PC-9 (cell line): ENCODE results near the gene MAGI3. TPM values are rescaled to one million over a fixed set of nuclear protein-coding genes. Genes with fewer than 3 reads are reported as not detected.
"Not testable (repeated sequence)": the region's sequence is repeated elsewhere in the genome, so short reads cannot be mapped to it uniquely, and the experiment has no call there.

Source experiments
- BruUV-seq: library from RNA; stranded (reverse); fragments of 400-500 nt; replicated peaks from 2 replicates; lab custom pipeline; 2021; lab: Mats Ljungman, UMichigan
- CTCF ChIA-PET: fragments of 300-600 bp; sonication (Branson Sonifier 250); formaldehyde crosslinking; loops from one replicate; lab custom pipeline; 2022; ENCODE audit warnings: antibody characterized with exemption; lab: Charles Lee
- POLR2A ChIA-PET: fragments of 300-600 bp; sonication (Branson Sonifier 250); formaldehyde crosslinking; loops from one replicate; lab custom pipeline; 2022; ENCODE audit warnings: antibody characterized with exemption; ENCODE audit not compliant: unreplicated experiment; lab: Charles Lee
- DNase-seq, 2 experiments: peaks; one replicate each; pipeline versions ENCODE4 v3.0.0 to v3.0.0-alpha.2; 2015 to 2022; ENCODE audit warnings: mixed read lengths in 1 of 2
- H2AFZ ChIP-seq: fragments of 200-600 bp; sonication (generic); 2 replicates; pipeline ENCODE4 v1.8.1; 2017; ENCODE audit warnings: antibody characterized with exemption
- H3F3A ChIP-seq: fragments of 200-600 bp; sonication (generic); 2 replicates; pipeline ENCODE4 v1.8.1; 2017; ENCODE audit warnings: antibody characterized with exemption, mild to moderate bottlenecking, low read depth; ENCODE audit not compliant: insufficient read depth
- H3K27ac ChIP-seq: fragments of 200-600 bp; sonication (generic); 2 replicates; pipeline ENCODE4 v1.6.1; 2016; ENCODE audit warnings: mixed run types
- H3K27me3 ChIP-seq: fragments of 200-600 bp; sonication (generic); 2 replicates; pipeline ENCODE4 v1.6.1; 2016; ENCODE audit warnings: low read depth, mixed run types; ENCODE audit not compliant: insufficient read depth
- H3K36me3 ChIP-seq: fragments of 200-600 bp; sonication (generic); 2 replicates; pipeline ENCODE4 v1.6.1; 2016; ENCODE audit warnings: low read depth, mixed run types
- H3K4me1 ChIP-seq: fragments of 200-600 bp; sonication (generic); replicated peaks from 2 replicates; pipeline ENCODE4 v1.6.1; 2016; ENCODE audit warnings: mixed run types; ENCODE audit not compliant: insufficient read depth
- H3K4me2 ChIP-seq: fragments of 200-600 bp; sonication (generic); 2 replicates; pipeline ENCODE4 v1.6.1; 2017; ENCODE audit warnings: mixed run types
- H3K4me3 ChIP-seq: fragments of 200-600 bp; sonication (generic); 2 replicates; pipeline ENCODE4 v1.6.1; 2016; ENCODE audit warnings: mixed run types
- H3K79me2 ChIP-seq: fragments of 200-600 bp; sonication (generic); 2 replicates; pipeline ENCODE4 v1.6.1; 2017; ENCODE audit warnings: low read depth, mixed run types
- H3K9me2 ChIP-seq: fragments of 200-600 bp; sonication (generic); 2 replicates; pipeline ENCODE4 v1.8.1; 2017; ENCODE audit warnings: mild to moderate bottlenecking; ENCODE audit not compliant: insufficient read depth
- H3K9me3 ChIP-seq: fragments of 200-600 bp; sonication (generic); 2 replicates; pipeline ENCODE4 v1.8.1; 2016; ENCODE audit warnings: low read depth; ENCODE audit not compliant: insufficient read depth
- H4K20me1 ChIP-seq: fragments of 200-600 bp; sonication (generic); 2 replicates; pipeline ENCODE4 v1.8.1; 2017; ENCODE audit not compliant: insufficient read depth
- CTCF ChIP-seq: fragments of 200-600 bp; sonication (generic); conservative IDR thresholded peaks from 2 replicates; pipeline ENCODE4 v1.6.1; 2017; ENCODE audit warnings: mixed run types, antibody characterized with exemption, mild to moderate bottlenecking, moderate library complexity
- EZH2 ChIP-seq: fragments of 200-600 bp; sonication (generic); IDR thresholded peaks from 2 replicates; pipeline ENCODE4 v1.8.0; 2017; ENCODE audit warnings: antibody characterized with exemption, low read depth
- intact Hi-C: fragments of 100-400 bp; cut with micrococcal nuclease; formaldehyde crosslinking; loops from one replicate; pipeline ENCODE4 v1.10.0; 2022; ENCODE audit not compliant: unreplicated experiment
- total RNA-seq: library from RNA; stranded (reverse); gene quantifications from 2 replicates; pipeline ENCODE4 v1.2.3, GENCODE V29; 2021

The MAGI3 gene
- total RNA-seq, 1 experiment from 2014 or later, result 17.3 TPM

- Histone ChIP-seq H3K79me2 (no peaks in the 10 kb centered on the region), H3F3A (no peaks in the 10 kb centered on the region), H3K27me3 (no peaks in the 10 kb centered on the region), H3K9me3 (peaks cover 6% of the 10 kb centered on the region), H3K27ac (no peak overlapping the region), H3K36me3 (0 out of 2 replicates have a peak, but pooled peaks cover 6% of the 10 kb centered on the region), H3K4me1 (no peaks in the 10 kb centered on the region), H3K4me2 (no peak overlapping the region), H3K4me3 (no peak overlapping the region), H4K20me1 (no peaks in the 10 kb centered on the region), H2AFZ (no peak overlapping the region), H3K9me2 (no peaks in the 10 kb centered on the region)
- TF ChIP-seq CTCF (no peak), EZH2 (no peak)
- CTCF ChIA-PET, result no interaction called here
- POLR2A ChIA-PET, result no interaction called here
- intact Hi-C loops, result no loop called here
- no TSS peak for BruUV-seq
- no peak for DNase-seq
Observed at GRCh38 chr1:113567427-113567826, 177.1 kb downstream of the MAGI3 start.

GRCh38 chr1:113575744-113576260 is 185.5 kb downstream of the MAGI3 start:
- H3K36me3 ChIP-seq, H3K9me3 ChIP-seq, intact Hi-C loops, H3K79me2 ChIP-seq, H3K27me3 ChIP-seq, BruUV-seq, H3K4me3 ChIP-seq, H3K27ac ChIP-seq, H4K20me1 ChIP-seq, H3K9me2 ChIP-seq, H3K4me1 ChIP-seq, H3F3A ChIP-seq, DNase-seq, CTCF ChIA-PET, H2AFZ ChIP-seq, H3K4me2 ChIP-seq: not testable (repeated sequence)
- POLR2A ChIA-PET, result interaction anchor here (0.7 kb wide), 1 partner anchor 362 kb away, joined by 3 read pairs; no protein-coding TSS in a partner anchor

- ChIA-PET CTCF (no interaction called here), POLR2A (interaction anchor here (0.7 kb wide), 1 partner anchor 362 kb away, joined by 3 read pairs; no protein-coding TSS in a partner anchor)
- H4K20me1 ChIP-seq, result no peaks in the 10 kb centered on the region
- no TSS peak for BruUV-seq
- DNase-seq, result no peak
- H3F3A ChIP-seq, result no peaks in the 10 kb centered on the region
- H3K36me3 ChIP-seq, result no peaks in the 10 kb centered on the region
- no peaks in the 10 kb centered on the region; the same call in 1 of the 2 replicates for H3K9me3 ChIP-seq
- H3K79me2 ChIP-seq, result no peaks in the 10 kb centered on the region
- intact Hi-C loops, result no loop called here
- no peak overlapping the region for H3K4me3 ChIP-seq
- no peak overlapping the region for H3K4me2 ChIP-seq
- peaks cover 9% of the 10 kb centered on the region; the same call in 1 of the 2 replicates for H3K4me1 ChIP-seq
- H3K27ac ChIP-seq, result no peak overlapping the region
- no peaks in the 10 kb centered on the region for H3K27me3 ChIP-seq
- no peak for TF ChIP-seq EZH2
- TF ChIP-seq CTCF, result no peak
- no peaks in the 10 kb centered on the region for H3K9me2 ChIP-seq
- H2AFZ ChIP-seq, result no peak overlapping the region
Observed at GRCh38 chr1:113576271-113576670, 186.0 kb downstream of the MAGI3 start.
